Neural progenitor cell (in vitro differentiated cells): ENCODE results near the gene HELZ2. TPM values are rescaled to one million over a fixed set of nuclear protein-coding genes. Genes with fewer than 3 reads are reported as not detected.

Source experiments
- DNase-seq: peaks from one replicate; pipeline ENCODE4 v3.0.0-alpha.2; 2016; ENCODE audit warnings: low spot score
- H2AFZ ChIP-seq: fragments of 200-600 bp; sonication (generic); replicated peaks from 2 replicates; pipeline ENCODE4 v1.6.1; 2016; ENCODE audit warnings: antibody characterized with exemption
- H3F3A ChIP-seq: fragments of 200-600 bp; sonication (generic); 2 replicates; pipeline ENCODE4 v1.6.1; 2016; ENCODE audit warnings: antibody characterized with exemption, low read depth
- H3K27ac ChIP-seq: fragments of 200-600 bp; sonication (generic); 2 replicates; pipeline ENCODE4 v1.5.1; 2016; ENCODE audit warnings: mild to moderate bottlenecking
- H3K27me3 ChIP-seq: fragments of 200-600 bp; sonication (generic); 2 replicates; pipeline ENCODE4 v1.6.1; 2016; ENCODE audit warnings: mild to moderate bottlenecking, moderate library complexity
- H3K36me3 ChIP-seq: fragments of 200-600 bp; sonication (generic); 2 replicates; pipeline ENCODE4 v1.5.1; 2016
- H3K4me1 ChIP-seq: fragments of 200-600 bp; sonication (generic); 2 replicates; pipeline ENCODE4 v1.6.1; 2016; ENCODE audit warnings: mixed run types
- H3K4me2 ChIP-seq: fragments of 200-600 bp; sonication (generic); 2 replicates; pipeline ENCODE4 v1.6.1; 2016
- H3K4me3 ChIP-seq: fragments of 200-600 bp; sonication (generic); 2 replicates; pipeline ENCODE4 v1.5.1; 2016
- H3K79me2 ChIP-seq: fragments of 200-600 bp; sonication (generic); 2 replicates; pipeline ENCODE4 v1.6.1; 2016; ENCODE audit warnings: low read depth
- H3K9ac ChIP-seq: fragments of 200-600 bp; sonication (generic); 2 replicates; pipeline ENCODE4 v1.6.1; 2016
- H3K9me3 ChIP-seq: fragments of 200-600 bp; sonication (generic); 2 replicates; pipeline ENCODE4 v1.5.1; 2016; ENCODE audit warnings: low read depth
- H4K20me1 ChIP-seq: fragments of 200-600 bp; sonication (generic); 2 replicates; pipeline ENCODE4 v1.6.1; 2016; ENCODE audit warnings: low read depth
- H3K27ac Mint-ChIP-seq: 3 replicates; pipeline ENCODE4 v1.8.0; 2021; ENCODE audit warnings: mixed read lengths
- H3K27me3 Mint-ChIP-seq: 2 replicates; pipeline ENCODE4 v1.8.0; 2022; ENCODE audit warnings: low read depth, mild to moderate bottlenecking, inconsistent platforms, moderate library complexity, mixed read lengths; ENCODE audit not compliant: insufficient read depth
- H3K36me3 Mint-ChIP-seq: 3 replicates; pipeline ENCODE4 v1.8.0; 2021; ENCODE audit warnings: mixed read lengths
- H3K4me1 Mint-ChIP-seq: 3 replicates; pipeline ENCODE4 v1.8.0; 2021; ENCODE audit warnings: mixed read lengths
- H3K4me3 Mint-ChIP-seq: 3 replicates; pipeline ENCODE4 v1.8.0; 2021; ENCODE audit warnings: mild to moderate bottlenecking, moderate library complexity, mixed read lengths
- H3K9me3 Mint-ChIP-seq: 3 replicates; pipeline ENCODE4 v1.8.0; 2020; ENCODE audit warnings: mixed read lengths
- CTCF ChIP-seq: fragments of 200-600 bp; sonication (generic); IDR thresholded peaks from 2 replicates; pipeline ENCODE4 v1.5.1; 2017; ENCODE audit warnings: antibody characterized with exemption, mild to moderate bottlenecking
- EZH2 ChIP-seq: fragments of 200-600 bp; sonication (generic); IDR thresholded peaks from 2 replicates; pipeline ENCODE4 v1.6.1; 2017; ENCODE audit warnings: antibody characterized with exemption, mild to moderate bottlenecking, moderate library complexity
- EZH2phosphoT487 ChIP-seq: fragments of 200-600 bp; sonication (generic); IDR thresholded peaks from 2 replicates; pipeline ENCODE4 v1.6.1; 2017; ENCODE audit warnings: antibody characterized with exemption
- total RNA-seq: library from RNA; depleted of rRNA; stranded (reverse); fragments of >200 nt; gene quantifications from 2 replicates; pipeline ENCODE4 v1.2.3, GENCODE V29; 2015; ENCODE audit warnings: low replicate concordance

The HELZ2 gene
- total RNA-seq, 1 donor from 2014 or later: 2.9 TPM

DNA sequence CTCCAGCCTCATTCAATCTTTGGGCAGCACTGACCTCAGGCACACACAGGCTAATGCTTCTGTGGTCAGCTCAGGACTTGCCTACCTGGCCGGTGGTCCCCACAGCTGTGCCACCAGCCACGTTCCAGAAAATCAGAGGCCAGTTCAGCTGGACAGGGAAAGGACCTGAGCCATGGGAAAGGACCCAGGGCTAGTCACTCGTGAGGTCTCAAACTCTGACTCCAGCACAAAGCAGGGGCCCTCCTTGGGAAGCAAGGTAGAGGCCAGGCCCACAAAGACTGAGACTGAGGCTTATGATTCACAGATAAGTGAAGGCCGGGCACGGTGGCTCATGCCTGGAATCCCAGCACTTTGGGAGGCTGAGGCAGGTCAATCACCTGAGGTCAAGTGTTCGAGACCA is 22.4 kb upstream of the HELZ2 start:
- no peak overlapping the region for H3K4me3 Mint-ChIP-seq
- Histone ChIP-seq H3K36me3 (no peaks in the 10 kb centered on the region), H3K79me2 (no peaks in the 10 kb centered on the region), H3K4me2 (no peak overlapping the region), H3F3A (no peaks in the 10 kb centered on the region), H3K4me1 (no peaks in the 10 kb centered on the region), H2AFZ (no peak overlapping the region), H4K20me1 (no peaks in the 10 kb centered on the region), H3K9ac (no peak overlapping the region), H3K9me3 (no peaks in the 10 kb centered on the region), H3K27me3 (no peaks in the 10 kb centered on the region), H3K27ac (no peak overlapping the region), H3K4me3 (no peak overlapping the region)
- H3K27ac Mint-ChIP-seq: no peak overlapping the region
- no peak for DNase-seq
- H3K4me1 Mint-ChIP-seq: no peaks in the 10 kb centered on the region
- H3K36me3 Mint-ChIP-seq: peaks cover 22% of the 10 kb centered on the region
- TF ChIP-seq CTCF (no peak), EZH2phosphoT487 (no peak), EZH2 (no peak)
- H3K27me3 Mint-ChIP-seq: peaks cover 3% of the 10 kb centered on the region
- no peaks in the 10 kb centered on the region for H3K9me3 Mint-ChIP-seq

DNA sequence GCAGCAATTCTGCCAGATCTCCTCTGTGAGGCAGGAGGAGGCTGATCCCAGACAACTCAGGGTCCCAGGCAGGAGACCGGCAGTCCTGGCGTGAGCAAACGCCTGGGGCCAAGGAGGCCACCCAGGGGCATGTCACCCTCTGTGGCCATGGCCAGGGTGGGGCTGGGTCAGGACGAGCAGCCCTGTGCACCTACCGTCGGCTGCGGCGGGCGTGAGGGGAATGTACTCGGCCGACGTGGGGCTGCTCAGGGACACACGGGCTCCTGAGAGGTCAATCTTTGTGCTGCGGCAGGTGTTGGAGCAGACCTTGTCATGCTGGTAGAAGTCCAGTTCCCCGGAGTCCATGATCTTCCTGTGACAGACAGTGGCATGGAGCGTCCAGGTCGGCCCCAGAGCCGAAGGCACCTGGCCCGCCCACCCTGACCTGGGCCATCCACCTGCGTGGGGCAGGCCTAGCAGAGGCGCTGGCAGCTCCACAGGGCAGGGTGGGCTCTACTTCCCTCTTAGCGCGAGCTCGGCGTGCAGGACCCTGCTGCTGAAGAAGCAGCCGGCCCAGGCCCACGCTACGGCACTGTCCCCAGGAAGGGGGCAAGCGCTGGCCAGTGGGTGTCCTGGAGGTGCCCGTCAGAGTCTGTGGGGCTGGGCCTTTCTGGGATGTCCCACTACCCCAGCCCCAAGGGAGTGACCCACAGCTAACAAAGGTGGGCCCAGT is 21.5 kb upstream of the HELZ2 start:
- Histone ChIP-seq H3K4me1 (no peaks in the 10 kb centered on the region), H3K79me2 (no peaks in the 10 kb centered on the region), H3K4me2 (no peak overlapping the region), H3F3A (no peaks in the 10 kb centered on the region), H2AFZ (no peak overlapping the region), H3K4me3 (no peak overlapping the region), H3K36me3 (no peaks in the 10 kb centered on the region), H3K27me3 (no peaks in the 10 kb centered on the region), H3K27ac (no peak overlapping the region), H3K9ac (no peak overlapping the region), H4K20me1 (no peaks in the 10 kb centered on the region), H3K9me3 (no peaks in the 10 kb centered on the region)
- no peak for TF ChIP-seq CTCF
- TF ChIP-seq EZH2phosphoT487: no peak
- TF ChIP-seq EZH2: no peak
- Mint-ChIP-seq H3K27ac (no peak overlapping the region), H3K27me3 (peaks cover 3% of the 10 kb centered on the region), H3K36me3 (peaks cover 24% of the 10 kb centered on the region), H3K4me3 (no peak overlapping the region), H3K9me3 (no peaks in the 10 kb centered on the region), H3K4me1 (no peaks in the 10 kb centered on the region)
- DNase-seq: no peak

GRCh38 chr20:63594043-63594561 is 20.1 kb upstream of the HELZ2 start:
- Histone ChIP-seq H3K4me2 (no peak overlapping the region), H3K79me2 (no peaks in the 10 kb centered on the region), H4K20me1 (no peaks in the 10 kb centered on the region), H3K36me3 (no peaks in the 10 kb centered on the region), H3F3A (no peaks in the 10 kb centered on the region), H3K27ac (no peak overlapping the region), H3K27me3 (no peaks in the 10 kb centered on the region), H3K9me3 (no peaks in the 10 kb centered on the region), H3K9ac (no peak overlapping the region), H3K4me1 (no peaks in the 10 kb centered on the region), H2AFZ (no peak overlapping the region), H3K4me3 (no peak overlapping the region)
- no peak overlapping the region for H3K27ac Mint-ChIP-seq
- peaks cover under 1% of the 10 kb centered on the region for H3K27me3 Mint-ChIP-seq
- H3K9me3 Mint-ChIP-seq: no peaks in the 10 kb centered on the region
- DNase-seq: no peak
- no peaks in the 10 kb centered on the region for H3K4me1 Mint-ChIP-seq
- H3K36me3 Mint-ChIP-seq: peaks cover 17% of the 10 kb centered on the region
- TF ChIP-seq CTCF (no peak), EZH2 (no peak), EZH2phosphoT487 (no peak)
- H3K4me3 Mint-ChIP-seq: no peak overlapping the region
